Measurements from ENCODE around the gene B4GALNT2.
"Not testable (repeated sequence)": the region's sequence is repeated elsewhere in the genome, so short reads cannot be mapped to it uniquely, and the experiment has no call there.

The B4GALNT2 gene

GRCh38 chr17:49183341-49183740, 50.8 kb downstream of the B4GALNT2 start:
- no peak for DNase-seq

GRCh38 chr17:49183801-49184200, 51.2 kb downstream of the B4GALNT2 start:
- DNase-seq, result no peak

- DNase-seq, result not testable (repeated sequence)
Measured at GRCh38 chr17:49184522-49184921, 52.0 kb downstream of the B4GALNT2 start.

- DNase-seq, result not testable (repeated sequence)
Measured at GRCh38 chr17:49185381-49185780, 52.8 kb downstream of the B4GALNT2 start.

GRCh38 chr17:49187301-49187700, 54.7 kb downstream of the B4GALNT2 start:
- DNase-seq, result no peak

GRCh38 chr17:49190932-49191331, 58.4 kb downstream of the B4GALNT2 start:
- no peak for DNase-seq

- no peak for DNase-seq
Measured at GRCh38 chr17:49191409-49191916, 58.9 kb downstream of the B4GALNT2 start.

- DNase-seq, result peak; percentile 88 to 98
Measured at GRCh38 chr17:49191917-49192741, 59.6 kb downstream of the B4GALNT2 start.

- peak; percentile 67 to 69 for DNase-seq
Measured at GRCh38 chr17:49193513-49194296, 61.1 kb downstream of the B4GALNT2 start.

- DNase-seq, result no peak
Measured at GRCh38 chr17:49194297-49194607, 61.7 kb downstream of the B4GALNT2 start.

GRCh38 chr17:49195751-49196150, 63.2 kb downstream of the B4GALNT2 start:
- no peak for DNase-seq

GRCh38 chr17:49196520-49196919, 64.0 kb downstream of the B4GALNT2 start:
- peak; percentile 36 to 59 for DNase-seq

GRCh38 chr17:49197346-49197998, 64.9 kb downstream of the B4GALNT2 start:
- DNase-seq, result no peak

- peak; percentile 22 to 51 for DNase-seq
Measured at GRCh38 chr17:49198211-49198610, 65.6 kb downstream of the B4GALNT2 start.

- no peak for DNase-seq
Measured at GRCh38 chr17:49200423-49201083, 68.0 kb downstream of the B4GALNT2 start.

- DNase-seq, result no peak
Measured at GRCh38 chr17:49201481-49201927, 68.9 kb downstream of the B4GALNT2 start.

- no peak for DNase-seq
Measured at GRCh38 chr17:49203796-49204195, 71.2 kb downstream of the B4GALNT2 start.

GRCh38 chr17:49204516-49204915, 71.9 kb downstream of the B4GALNT2 start:
- DNase-seq, result no peak

- DNase-seq, result no peak
Measured at GRCh38 chr17:49209061-49209571, 76.5 kb downstream of the B4GALNT2 start.

- DNase-seq, result peak; percentile 26 to 33
Measured at GRCh38 chr17:49210158-49211029, 77.8 kb downstream of the B4GALNT2 start, which contains the start of the genes ABI3 and GNGT2. ABI3 (plus strand) TSS chr17:49210707; CDS start chr17:49210725, 18 bp downstream. GNGT2 (minus strand) TSS chr17:49210574; CDS start chr17:49207422, 3,152 bp downstream.

- no peak for DNase-seq
Measured at GRCh38 chr17:49213399-49213798, 80.8 kb downstream of the B4GALNT2 start.
